NT2/D1 (cell line): Measurements from ENCODE around the gene TPX2.

Experiments
- DNase-seq: peaks from one replicate; pipeline ENCODE4 v3.0.0-alpha.2; 2011; ENCODE audit warnings: low read depth, low spot score
- H3K27me3 ChIP-seq: 2 replicates; pipeline ENCODE4 v1.6.0; 2011; ENCODE audit warnings: mild to moderate bottlenecking; ENCODE audit not compliant: insufficient read length, insufficient read depth
- H3K36me3 ChIP-seq: 2 replicates; pipeline ENCODE4 v1.6.1; 2011; ENCODE audit warnings: mild to moderate bottlenecking, low read length, mixed read lengths; ENCODE audit not compliant: insufficient read depth, insufficient read length
- H3K4me1 ChIP-seq: 2 replicates; pipeline ENCODE4 v1.5.1; 2011; ENCODE audit not compliant: insufficient read depth, insufficient read length
- H3K4me3 ChIP-seq: 2 replicates; pipeline ENCODE4 v1.5.1; 2011; ENCODE audit warnings: low read depth; ENCODE audit not compliant: insufficient read length
- H3K9ac ChIP-seq: 2 replicates; pipeline ENCODE4 v1.6.0; 2011; ENCODE audit warnings: low read depth; ENCODE audit not compliant: insufficient read length
- H3K9me3 ChIP-seq: 2 replicates; pipeline ENCODE4 v1.5.1; 2011; ENCODE audit warnings: mild to moderate bottlenecking, low read length; ENCODE audit not compliant: insufficient read depth
- SUZ12 ChIP-seq: IDR thresholded peaks from 2 replicates; pipeline ENCODE4 v1.6.1; 2011; ENCODE audit not compliant: insufficient read length, insufficient read depth; ENCODE audit errors: extremely low read depth
- YY1 ChIP-seq: IDR thresholded peaks from 2 replicates; pipeline ENCODE4 v1.6.1; 2011; ENCODE audit not compliant: insufficient read length, insufficient read depth
- ZNF274 ChIP-seq: IDR thresholded peaks from 2 replicates; pipeline ENCODE4 v1.6.1; 2011; ENCODE audit warnings: mild to moderate bottlenecking, low read depth, low read length

Gene TPX2

GRCh38 chr20:31713312-31714273 is 25.5 kb upstream of the TPX2 start:
- TF ChIP-seq SUZ12, result no peak
- no peak for TF ChIP-seq ZNF274
- no peak for TF ChIP-seq YY1
- Histone ChIP-seq H3K4me1 (peaks cover 4% of the 10 kb centered on the region), H3K4me3 (no peak overlapping the region), H3K9ac (no peak overlapping the region), H3K9me3 (no peaks in the 10 kb centered on the region), H3K27me3 (no peaks in the 10 kb centered on the region), H3K36me3 (peaks cover 62% of the 10 kb centered on the region)
- DNase-seq, result no peak

- TF ChIP-seq YY1 (no peak), SUZ12 (no peak), ZNF274 (no peak)
- H3K9ac ChIP-seq, result no peak overlapping the region
- H3K4me3 ChIP-seq, result no peak overlapping the region
- no peaks in the 10 kb centered on the region for H3K9me3 ChIP-seq
- peaks cover 64% of the 10 kb centered on the region for H3K36me3 ChIP-seq
- peaks cover 10% of the 10 kb centered on the region for H3K4me1 ChIP-seq
- no peak for DNase-seq
- no peaks in the 10 kb centered on the region for H3K27me3 ChIP-seq
Observed at GRCh38 chr20:31715766-31716165, 23.3 kb upstream of the TPX2 start.

GRCh38 chr20:31716351-31716750 is 22.7 kb upstream of the TPX2 start:
- no peak overlapping the region for H3K9ac ChIP-seq
- TF ChIP-seq ZNF274 (no peak), SUZ12 (no peak), YY1 (no peak)
- no peaks in the 10 kb centered on the region for H3K9me3 ChIP-seq
- DNase-seq, result no peak
- H3K27me3 ChIP-seq, result no peaks in the 10 kb centered on the region
- H3K36me3 ChIP-seq, result peaks cover 64% of the 10 kb centered on the region
- no peak overlapping the region for H3K4me3 ChIP-seq
- H3K4me1 ChIP-seq, result peaks cover 12% of the 10 kb centered on the region

GRCh38 chr20:31716818-31717477 is 22.1 kb upstream of the TPX2 start:
- Histone ChIP-seq H3K4me3 (no peak overlapping the region), H3K36me3 (peaks cover 65% of the 10 kb centered on the region), H3K4me1 (peaks cover 18% of the 10 kb centered on the region), H3K9ac (no peak overlapping the region), H3K27me3 (no peaks in the 10 kb centered on the region), H3K9me3 (no peaks in the 10 kb centered on the region)
- no peak for TF ChIP-seq ZNF274
- no peak for TF ChIP-seq SUZ12
- no peak for TF ChIP-seq YY1
- DNase-seq, result no peak

- H3K4me1 ChIP-seq, result peaks cover 15% of the 10 kb centered on the region
- no peak overlapping the region for H3K4me3 ChIP-seq
- H3K9ac ChIP-seq, result no peak overlapping the region
- DNase-seq, result no peak
- no peaks in the 10 kb centered on the region for H3K27me3 ChIP-seq
- H3K9me3 ChIP-seq, result no peaks in the 10 kb centered on the region
- H3K36me3 ChIP-seq, result peaks cover 64% of the 10 kb centered on the region
- TF ChIP-seq SUZ12 (no peak), YY1 (no peak), ZNF274 (no peak)
Observed at GRCh38 chr20:31717478-31718201, 21.4 kb upstream of the TPX2 start.

GRCh38 chr20:31718952-31719643 is 20.0 kb upstream of the TPX2 start:
- Histone ChIP-seq H3K4me3 (no peak overlapping the region), H3K4me1 (peaks cover 15% of the 10 kb centered on the region), H3K9ac (no peak overlapping the region), H3K9me3 (no peaks in the 10 kb centered on the region), H3K27me3 (no peaks in the 10 kb centered on the region), H3K36me3 (peaks cover 57% of the 10 kb centered on the region)
- no peak for DNase-seq
- no peak for TF ChIP-seq SUZ12
- TF ChIP-seq ZNF274, result no peak
- no peak for TF ChIP-seq YY1
